Measurements from ENCODE around the gene MEIS2. TPM values are rescaled to one million over a fixed set of nuclear protein-coding genes. Genes with fewer than 3 reads are reported as not detected.

The MEIS2 gene
- total RNA-seq, 2 experiments from 2014 or later, result not detected

DNA sequence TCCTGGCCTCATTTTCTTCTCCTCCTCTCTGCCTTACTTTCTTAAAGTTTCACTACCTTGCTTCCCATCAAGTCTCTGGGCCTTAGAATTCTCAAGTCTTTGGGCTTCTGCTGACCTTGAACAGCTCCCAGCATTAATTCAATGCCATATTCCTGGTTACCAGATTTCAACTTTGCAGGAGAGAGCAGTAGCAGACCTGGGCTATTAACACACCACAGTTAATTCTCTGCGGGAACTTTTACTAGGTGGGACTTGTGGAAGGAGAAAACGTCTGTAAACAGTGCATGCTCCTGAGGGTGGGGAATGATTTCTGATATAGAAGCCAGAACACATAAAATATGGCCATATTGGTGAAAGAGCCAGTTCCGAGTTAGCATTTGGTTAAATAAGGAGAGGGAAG lies 214.6 kb downstream of the MEIS2 start:
- CTCF ChIA-PET, result interaction anchor here (0.6 kb wide), 1 partner anchor 225 kb away, joined by 3 read pairs; no protein-coding TSS in a partner anchor
- POLR2A ChIA-PET, result no interaction called here

DNA sequence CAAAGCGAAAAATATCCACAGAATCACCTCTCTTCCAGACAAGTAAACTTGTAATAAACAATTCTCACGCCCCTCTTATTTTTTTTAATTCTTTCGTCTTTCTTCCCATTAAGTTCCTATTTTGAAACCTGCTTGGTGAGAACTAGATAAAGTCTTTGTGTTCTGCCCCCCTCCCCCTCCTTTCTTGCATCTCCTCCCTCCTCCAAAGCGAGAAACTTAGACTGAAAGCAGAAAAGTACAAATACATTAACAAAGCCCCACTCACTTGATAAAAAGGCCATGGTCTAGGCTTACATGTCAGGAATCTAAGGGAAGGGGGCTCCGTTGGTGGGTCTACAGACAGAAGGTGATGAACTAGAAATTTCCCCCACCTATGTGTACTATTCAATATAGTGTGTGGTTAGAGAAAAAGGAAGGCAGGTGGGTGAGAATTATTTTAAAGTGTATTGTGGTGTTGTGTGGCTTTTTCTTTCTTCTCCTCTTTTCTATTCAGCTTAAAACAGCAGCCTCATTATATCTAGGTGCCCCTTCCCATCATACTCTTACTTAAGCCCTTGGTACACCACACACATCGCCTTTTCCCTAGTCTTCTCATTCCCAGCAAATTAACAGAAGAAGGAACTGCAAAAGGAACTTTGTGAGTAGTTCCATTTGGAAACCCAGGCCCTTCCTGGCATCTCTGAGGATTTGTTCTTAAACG lies 215.3 kb downstream of the MEIS2 start:
- ChIA-PET CTCF (no interaction called here), POLR2A (no interaction called here)

DNA sequence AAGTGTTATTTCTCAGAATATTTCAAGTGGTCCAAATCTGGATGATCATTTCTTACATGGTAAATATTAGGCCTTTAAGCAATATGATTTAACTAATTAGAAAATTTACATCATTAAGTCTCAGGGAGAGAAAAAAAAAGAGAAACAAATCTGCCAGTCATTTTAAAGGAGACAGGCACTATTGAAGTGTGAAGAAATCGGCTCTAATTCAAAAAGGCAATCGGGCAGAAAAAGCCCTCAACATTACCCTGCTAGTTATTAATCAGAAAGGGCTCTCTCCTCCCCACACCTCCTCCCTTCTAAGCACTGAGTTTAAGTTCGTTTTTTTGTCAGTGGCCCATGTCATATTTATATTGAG lies 215.9 kb downstream of the MEIS2 start:
- ChIA-PET POLR2A (interaction anchor here (0.7 kb wide), 1 partner anchor 1597 kb away, joined by 3 read pairs; no protein-coding TSS in a partner anchor), CTCF (interaction anchor here (1.2 kb wide), 2 partner anchors 9 to 19 kb away, joined by 3 to 4 read pairs; no protein-coding TSS in a partner anchor)

DNA sequence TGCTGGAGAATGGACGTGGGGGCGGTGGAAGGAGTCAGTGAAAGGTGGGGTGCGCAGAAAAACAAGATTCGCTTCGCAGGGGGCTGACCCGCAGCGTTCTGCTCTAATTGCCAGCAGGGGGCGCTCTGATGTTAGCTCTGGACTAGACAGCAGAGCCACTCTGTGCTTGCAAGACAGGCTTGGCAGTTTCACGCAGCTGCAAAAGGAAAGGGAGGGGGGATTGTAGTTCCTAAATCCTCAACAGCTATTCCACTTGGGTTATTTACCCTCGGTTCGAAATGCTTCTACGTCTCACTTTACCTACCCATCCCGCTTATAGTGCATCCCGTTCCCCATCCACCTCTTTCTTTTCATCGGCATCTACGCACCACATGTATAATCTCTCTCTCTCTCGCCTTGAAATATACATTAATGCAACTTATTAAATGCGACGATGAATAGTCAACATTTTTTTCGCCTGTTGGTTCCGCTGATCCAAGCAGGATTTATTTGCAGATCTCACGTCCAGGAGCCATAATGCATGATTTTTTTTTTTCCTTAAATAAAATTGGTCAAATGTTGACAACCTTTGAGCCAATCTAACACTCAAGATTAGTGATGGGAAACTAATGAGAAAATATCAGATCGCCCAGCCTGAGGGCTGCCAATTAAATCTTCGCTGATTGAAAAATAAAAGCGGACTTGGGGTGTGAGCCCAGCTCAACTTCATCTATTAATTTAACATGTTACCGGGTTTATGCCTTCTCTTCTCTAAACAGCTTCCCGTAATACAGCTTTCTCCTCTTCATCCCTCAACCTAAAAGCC lies 216.4 kb downstream of the MEIS2 start:
- ChIA-PET POLR2A (interaction anchor here (0.6 to 0.7 kb wide), 2 partner anchors 15 to 1596 kb away, joined by 3 to 11 read pairs; no protein-coding TSS in a partner anchor), CTCF (interaction anchor here (0.9 to 1.2 kb wide), 3 partner anchors 9 to 19 kb away, joined by 3 to 4 read pairs (median 3); no protein-coding TSS in a partner anchor)

DNA sequence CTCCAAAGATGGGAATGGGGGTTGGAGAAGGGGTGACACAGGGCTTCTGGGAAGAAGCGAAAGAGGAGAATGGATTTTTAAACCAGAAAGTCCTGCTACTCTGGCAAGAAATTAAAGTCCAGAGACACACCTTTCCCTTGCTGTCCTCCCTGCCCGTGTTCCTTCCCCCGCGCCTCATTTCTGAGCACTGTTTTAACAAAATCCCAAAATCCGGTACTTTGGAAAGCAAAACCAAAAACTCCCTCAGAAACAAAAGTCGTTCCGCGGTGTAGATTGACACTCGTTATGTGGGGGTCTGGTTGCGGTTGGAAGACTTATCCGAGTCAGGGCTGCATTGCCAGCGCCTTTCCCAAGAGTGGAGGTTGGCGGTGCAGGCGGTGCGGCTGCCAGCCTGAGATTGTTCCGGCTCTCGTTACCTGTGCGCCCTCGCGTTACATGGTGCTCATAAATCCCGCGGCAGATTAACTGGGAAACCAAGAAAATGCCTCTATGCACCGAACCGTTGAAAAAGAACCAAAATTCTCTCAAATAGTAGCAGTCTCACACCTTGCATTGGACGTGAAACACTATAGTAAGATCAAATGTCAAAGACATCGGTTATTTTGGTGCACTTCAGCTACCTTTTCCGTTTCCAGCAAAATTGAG lies 217.7 kb downstream of the MEIS2 start:
- ChIA-PET POLR2A (no interaction called here), CTCF (interaction anchor here (0.7 to 1.3 kb wide), 2 partner anchors 90 to 142 kb away, joined by 3 to 4 read pairs; no protein-coding TSS in a partner anchor)

DNA sequence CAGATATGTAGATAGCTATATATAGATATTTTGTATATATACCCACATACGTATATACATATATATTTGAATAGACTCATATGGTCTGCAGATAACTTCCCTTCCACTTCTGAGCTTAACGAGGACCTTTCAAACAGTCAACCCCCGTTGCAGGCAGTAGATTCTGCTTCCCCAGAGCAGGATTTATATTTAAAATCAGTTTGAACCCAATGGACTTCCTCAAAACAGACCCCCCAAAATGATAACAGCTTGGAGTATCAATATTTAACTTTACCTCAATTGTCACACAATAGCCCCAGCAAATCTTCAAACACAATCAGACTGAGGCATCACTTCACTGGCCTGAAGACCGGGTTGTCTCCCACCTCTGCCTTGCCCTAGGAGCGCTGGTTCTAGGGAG lies 218.3 kb downstream of the MEIS2 start:
- POLR2A ChIA-PET, result no interaction called here
- CTCF ChIA-PET, result interaction anchor here (1.3 kb wide), 1 partner anchor 89 kb away, joined by 3 read pairs; no protein-coding TSS in a partner anchor

DNA sequence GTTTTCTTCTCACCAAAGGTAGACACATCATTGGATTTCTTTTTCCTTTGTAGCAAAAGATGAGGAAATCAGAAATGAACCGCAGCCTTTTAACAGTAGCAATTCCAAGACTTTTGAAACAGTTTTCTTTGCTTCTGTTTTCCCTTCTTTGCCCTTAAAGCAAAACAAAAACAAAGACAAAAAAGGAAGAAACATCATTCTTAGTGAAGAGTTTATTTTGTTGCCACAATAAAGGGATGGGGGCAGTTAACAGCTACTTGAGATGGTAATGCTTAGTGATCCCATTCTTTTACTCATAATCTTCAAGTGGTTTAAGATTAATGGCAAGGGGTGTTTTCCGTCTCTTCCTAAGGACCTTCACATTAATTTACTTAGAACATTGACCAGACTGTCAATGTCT lies 218.8 kb downstream of the MEIS2 start:
- POLR2A ChIA-PET, result no interaction called here
- CTCF ChIA-PET, result no interaction called here

DNA sequence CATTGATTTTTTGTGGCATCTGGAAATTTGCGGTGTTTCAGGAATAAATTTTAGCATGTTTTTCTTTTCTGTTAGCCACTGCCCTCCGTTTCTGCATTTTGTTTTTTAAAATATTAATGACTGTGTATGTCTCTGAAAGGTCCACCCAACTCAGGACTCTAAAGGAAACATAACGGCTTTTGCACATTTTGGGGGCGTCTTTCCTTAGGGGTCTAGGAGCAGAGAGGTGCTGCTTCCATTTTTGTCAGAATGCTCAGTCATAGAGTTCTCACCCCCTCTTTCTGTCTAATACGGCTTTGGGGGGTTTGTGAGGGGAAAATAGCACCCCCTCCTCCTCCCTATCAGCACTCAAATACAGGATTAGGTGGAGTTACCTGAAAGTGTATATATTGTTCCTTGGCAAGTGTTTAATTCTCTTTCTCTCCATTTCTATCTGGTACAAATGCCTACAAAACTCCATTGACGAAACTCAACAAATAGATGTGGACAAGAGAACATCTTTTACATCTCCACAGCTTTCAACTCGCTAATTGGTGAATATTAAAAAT lies 219.4 kb downstream of the MEIS2 start:
- POLR2A ChIA-PET, result no interaction called here
- CTCF ChIA-PET, result no interaction called here

DNA sequence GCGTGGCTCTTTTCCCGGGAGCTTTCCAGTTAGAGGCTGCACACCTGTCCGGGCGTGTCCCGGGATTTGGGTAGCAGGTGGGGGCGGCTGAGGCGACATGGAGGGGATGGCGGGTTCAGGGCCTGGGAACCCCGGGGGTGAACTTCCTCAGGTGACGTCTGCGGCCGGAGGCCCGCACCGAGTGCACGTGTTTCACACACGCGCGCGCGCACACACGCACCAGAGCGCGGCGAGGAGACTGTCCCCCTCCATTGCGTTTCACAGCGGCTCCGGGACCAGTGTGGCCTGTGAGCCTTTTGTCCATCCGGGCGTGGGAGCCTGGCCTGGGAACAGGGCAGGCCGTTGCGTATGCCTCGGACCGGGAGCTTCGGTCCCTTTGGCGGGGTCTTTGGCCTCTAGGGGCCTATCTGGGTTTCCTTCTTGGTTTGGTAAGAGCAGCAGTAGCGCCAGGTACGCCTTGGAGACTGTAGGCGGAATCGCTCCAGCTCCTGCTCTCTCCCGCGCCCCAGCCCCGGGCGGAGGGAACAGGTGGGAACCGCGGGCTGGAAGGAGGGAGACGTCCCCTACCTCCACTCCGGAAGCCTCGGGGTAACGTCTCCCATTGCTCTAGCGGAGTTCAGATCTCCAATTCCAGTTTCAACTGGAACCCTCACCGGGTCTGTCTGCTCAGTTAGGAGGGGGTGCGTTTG lies 220.0 kb downstream of the MEIS2 start:
- ChIA-PET CTCF (no interaction called here), POLR2A (no interaction called here)

DNA sequence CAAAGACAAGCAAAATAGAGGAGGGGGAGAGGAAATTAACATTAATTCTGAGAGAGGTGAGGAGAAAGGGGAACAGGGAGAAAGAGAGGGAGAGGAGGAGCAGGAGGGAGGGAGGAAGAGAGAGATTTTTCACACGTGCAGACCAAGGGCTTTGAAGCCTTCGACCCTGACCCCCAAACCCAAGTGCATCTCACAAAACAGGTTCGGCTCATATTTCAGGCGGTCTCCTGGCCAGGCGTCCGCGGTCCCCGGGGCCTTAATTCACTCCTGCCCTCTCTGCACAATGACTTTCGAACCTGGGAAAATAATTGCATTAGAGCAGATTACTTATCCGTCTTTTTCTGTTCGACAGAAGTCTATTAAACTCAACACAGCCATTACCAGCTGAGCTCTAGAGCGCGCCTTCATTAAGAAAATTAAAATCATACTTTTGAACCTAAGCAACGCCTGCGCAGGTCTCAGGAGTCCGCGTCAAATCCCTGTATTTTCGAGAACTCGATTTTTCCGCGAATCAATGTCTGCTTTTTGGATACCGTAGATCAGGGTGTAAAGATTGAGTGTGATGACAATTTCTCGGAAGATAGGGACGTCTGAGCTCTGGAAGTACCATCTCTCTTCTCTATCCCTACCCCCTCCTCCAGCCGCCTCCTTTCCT lies 220.7 kb downstream of the MEIS2 start:
- ChIA-PET POLR2A (no interaction called here), CTCF (no interaction called here)

DNA sequence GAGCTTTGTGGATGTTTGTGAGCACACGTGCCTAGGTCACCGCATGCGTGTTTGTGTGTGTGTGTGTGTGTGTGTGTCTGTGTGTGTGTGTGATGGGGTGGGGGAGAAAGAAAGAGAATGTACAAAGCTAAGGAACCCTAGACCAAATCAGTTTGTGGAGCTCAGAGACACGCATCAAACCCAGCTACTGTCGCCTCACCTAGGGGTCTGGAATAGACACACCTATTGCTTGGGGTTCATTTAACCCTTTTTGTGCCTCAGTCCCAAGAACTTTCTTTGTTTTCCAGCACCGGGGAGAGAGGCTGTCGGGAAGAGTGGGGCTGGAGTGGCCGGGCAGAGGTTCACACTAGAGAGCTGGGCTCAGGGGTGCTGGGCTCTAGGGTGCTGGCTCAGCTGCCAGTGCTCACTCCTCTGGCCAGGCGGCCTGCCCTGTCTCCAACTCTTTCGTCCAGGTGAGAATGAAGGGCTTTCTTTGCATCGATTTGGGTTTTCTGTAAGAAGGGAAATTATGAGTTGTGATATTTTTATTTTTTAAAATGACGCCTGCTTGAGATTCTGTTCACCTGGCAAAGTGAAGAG lies 221.6 kb downstream of the MEIS2 start:
- ChIA-PET CTCF (no interaction called here), POLR2A (no interaction called here)

DNA sequence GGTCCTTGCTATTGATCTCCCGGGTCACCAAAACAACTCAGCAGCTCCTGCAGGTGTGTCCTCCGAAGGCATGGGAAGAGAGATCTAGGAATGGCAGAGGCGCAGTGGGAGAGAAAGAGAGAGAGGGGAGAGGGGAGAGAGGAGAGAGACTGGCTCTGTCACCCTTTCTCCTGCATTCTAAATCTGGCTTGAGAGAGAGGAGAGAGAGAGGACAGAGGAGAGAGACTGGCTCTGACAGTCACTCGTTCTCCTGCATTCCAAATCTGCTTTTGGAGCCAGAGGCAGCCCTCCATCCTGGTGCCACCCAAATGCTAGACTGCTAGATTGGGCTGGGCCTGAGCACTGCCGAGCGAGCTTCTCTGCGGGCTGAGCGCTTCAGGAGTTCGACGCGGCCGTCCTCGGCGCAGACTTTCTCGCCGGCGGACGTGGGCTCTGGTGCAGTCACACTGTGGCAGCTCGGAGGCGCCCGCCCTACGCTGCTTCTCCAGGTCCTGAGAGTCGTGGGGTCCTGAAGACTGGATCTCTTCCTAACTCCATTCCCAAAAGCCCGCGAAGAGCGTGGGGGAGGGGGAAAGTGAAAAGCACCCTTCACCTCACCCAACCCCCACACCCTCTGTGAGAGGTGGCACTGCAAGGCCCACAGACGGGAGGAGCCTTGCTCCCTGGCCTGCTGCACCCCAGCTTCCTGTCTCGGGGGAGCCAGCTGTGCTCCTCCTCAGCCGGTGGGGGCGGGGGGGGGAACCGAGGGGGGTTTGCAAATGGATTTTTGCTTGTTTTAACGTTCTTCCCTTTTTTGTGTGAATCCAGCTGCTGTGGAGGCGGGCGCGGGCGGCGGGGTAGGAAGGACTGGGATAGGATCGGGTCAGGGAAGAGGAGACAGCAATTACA lies 222.3 kb downstream of the MEIS2 start:
- POLR2A ChIA-PET, result no interaction called here
- CTCF ChIA-PET, result no interaction called here

DNA sequence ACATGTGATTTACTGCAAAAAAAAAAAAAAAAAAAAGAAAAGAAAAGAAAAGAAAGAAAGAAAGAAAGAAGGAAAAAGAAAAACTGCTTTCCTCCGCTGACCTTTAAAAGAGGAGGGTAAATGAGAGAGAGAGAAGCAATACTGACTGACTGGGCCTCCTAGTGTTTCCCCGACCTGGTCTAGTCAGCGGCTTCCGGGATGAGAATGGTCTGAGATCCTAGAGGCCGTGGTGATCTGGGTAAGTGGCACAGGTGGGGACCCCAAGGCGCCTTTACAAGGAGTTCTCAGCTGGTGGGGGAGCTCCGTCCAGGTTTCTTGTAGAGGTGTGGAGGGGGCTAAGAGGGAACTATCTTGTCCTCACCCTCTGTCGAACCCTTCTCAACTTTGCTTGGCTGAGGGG lies 223.1 kb downstream of the MEIS2 start:
- ChIA-PET POLR2A (no interaction called here), CTCF (no interaction called here)

DNA sequence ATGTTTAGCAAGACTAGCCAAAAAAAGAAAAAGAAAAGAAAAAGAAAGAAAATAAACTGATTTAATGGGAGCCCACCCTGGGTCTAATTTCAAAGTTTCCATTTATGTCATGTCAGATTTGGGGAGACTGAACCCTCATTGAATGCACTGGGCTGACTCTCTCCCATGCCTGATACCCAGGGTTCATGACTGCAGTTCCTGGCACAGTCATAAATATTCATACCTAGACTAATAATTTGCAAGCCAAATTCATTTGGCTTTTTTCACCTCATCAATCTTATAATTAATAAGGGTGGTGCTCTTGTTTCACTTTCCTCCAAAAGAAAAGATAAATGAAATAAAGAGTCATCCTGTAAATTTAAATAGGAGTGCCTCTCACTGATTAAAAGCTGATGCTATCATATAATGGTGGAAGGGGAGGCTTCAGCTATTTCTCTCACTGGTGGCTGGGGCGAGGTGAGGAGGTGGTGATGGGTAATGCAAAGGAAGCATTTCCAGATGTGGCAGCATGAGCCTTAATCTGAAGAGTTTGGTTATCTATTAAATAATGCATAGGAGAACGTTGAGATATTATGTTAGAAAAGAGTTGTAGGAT lies 224.5 kb downstream of the MEIS2 start:
- ChIA-PET CTCF (no interaction called here), POLR2A (no interaction called here)

DNA sequence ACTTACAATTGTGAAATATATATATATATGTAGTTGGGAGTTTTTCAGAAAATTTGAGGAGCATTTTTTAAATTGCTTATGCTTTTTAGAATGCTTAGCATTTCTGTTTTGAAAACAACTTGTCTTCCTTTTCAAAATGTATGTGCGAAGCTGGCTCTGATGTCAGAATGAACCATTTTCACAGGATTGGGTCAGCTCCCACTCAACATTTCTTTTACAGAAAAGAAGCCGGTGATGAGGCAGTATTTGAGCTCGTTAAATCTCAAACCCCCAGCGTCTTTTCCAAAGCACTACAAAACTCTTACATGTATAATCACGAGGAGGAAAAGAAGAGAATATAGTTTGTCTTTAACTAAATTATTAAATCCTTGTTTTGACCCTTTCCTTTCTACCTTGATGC lies 225.4 kb downstream of the MEIS2 start:
- CTCF ChIA-PET, result no interaction called here
- POLR2A ChIA-PET, result no interaction called here

DNA sequence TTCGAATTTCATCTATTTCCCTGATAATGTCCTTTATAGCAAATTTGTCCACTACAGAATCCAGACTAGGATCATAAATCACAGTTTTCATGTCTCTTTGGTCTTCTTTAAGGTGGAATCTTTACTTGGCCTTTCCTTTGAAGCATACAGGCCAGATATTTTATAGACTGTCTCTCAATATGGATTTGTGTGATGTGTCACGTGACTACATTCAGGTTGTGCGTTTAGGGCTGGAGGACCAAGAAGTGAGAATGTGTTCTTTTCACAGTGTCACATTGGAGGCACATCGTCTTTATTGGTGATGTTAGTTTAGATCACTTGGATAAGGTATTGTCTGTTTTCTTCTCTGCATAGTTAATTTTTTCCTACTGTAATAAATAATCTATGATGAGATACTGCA lies 232.9 kb downstream of the MEIS2 start:
- ChIA-PET CTCF (no interaction called here), POLR2A (no interaction called here)

DNA sequence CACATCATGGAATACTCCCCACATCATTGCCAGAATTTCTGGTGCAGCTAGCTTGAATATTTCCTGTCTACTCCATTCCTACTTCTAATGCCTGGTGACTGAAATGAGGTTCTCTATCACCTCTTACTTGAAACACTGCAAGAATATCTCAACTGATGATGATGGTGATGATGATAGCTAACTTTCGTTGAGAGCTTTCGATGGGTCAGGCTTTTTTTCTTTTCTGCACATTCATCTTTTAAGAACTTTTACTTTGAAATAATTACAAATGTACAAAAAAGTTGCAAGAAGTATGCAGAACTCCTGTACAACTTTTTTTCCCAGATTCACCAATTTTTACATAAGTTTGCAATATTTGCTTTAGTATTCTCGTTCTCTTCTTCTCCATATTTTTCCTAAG lies 233.5 kb downstream of the MEIS2 start:
- POLR2A ChIA-PET, result no interaction called here
- CTCF ChIA-PET, result no interaction called here

DNA sequence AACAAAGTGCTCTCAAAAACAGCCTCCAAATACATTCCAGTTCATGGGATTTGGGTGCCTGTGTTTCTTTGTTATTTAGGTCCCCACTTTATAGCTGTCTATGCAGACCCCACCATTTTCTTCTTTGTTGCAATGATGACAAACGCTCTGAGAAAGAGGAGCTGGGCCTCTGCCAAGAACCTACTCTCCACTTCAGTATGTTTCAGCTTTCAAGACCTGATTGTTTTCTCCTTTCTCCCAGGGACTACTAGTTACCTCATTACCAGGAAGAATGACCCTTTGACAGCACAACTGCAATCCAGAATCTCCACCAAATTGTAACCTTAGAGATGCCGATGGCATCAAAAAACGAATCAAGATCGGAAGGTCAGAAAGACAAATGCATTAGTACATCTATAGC lies 236.8 kb downstream of the MEIS2 start:
- ChIA-PET CTCF (interaction anchor here (0.6 kb wide), 1 partner anchor 635 kb away, joined by 3 read pairs; no protein-coding TSS in a partner anchor), POLR2A (no interaction called here)

Data from activated CD8-positive, alpha-beta memory T cell treated with anti-CD3 and anti-CD28 coated beads for 36 hours (primary cell).